Endothelial cell of umbilical vein (primary cell): ENCODE data around the gene MEGF10. TPM values are rescaled to one million over a fixed set of nuclear protein-coding genes. Genes with fewer than 3 reads are reported as not detected.

Experiments
- BruUV-seq: library from RNA; stranded (reverse); fragments of 400-500 nt; replicated peaks from 2 replicates; lab custom pipeline; 2021; lab: Mats Ljungman, UMichigan
- CTCF ChIA-PET: fragments of 300-600, 350-600 bp; sonication (Branson Sonifier 250); formaldehyde crosslinking; loops from one replicate; lab custom pipeline; 2021; ENCODE audit warnings: antibody characterized with exemption, inconsistent platforms; lab: Charles Lee
- POLR2A ChIA-PET: fragments of 300-600, 350-600 bp; sonication (Branson Sonifier 250); formaldehyde crosslinking; loops from one replicate; lab custom pipeline; 2021; ENCODE audit warnings: antibody characterized with exemption, inconsistent platforms; lab: Charles Lee
- DNase-seq: peaks from one replicate; pipeline ENCODE4 v3.0.0-alpha.2; 2011; ENCODE audit warnings: low read depth, low spot score
- FAIRE-seq: peaks from 2 replicates; lab custom pipeline; 2011; peaks lifted over from hg19 to GRCh38; lab: Jason Lieb, UNC
- H2AFZ ChIP-seq: 2 replicates; pipeline ENCODE4 v1.6.0; 2012; ENCODE audit warnings: low read depth, low read length, control low read depth, inconsistent platforms
- H3K27ac ChIP-seq: 2 replicates; pipeline ENCODE4 v1.5.1; 2011; ENCODE audit warnings: low read depth, mild to moderate bottlenecking, control low read depth, low read length, moderate library complexity; ENCODE audit not compliant: insufficient read depth
- H3K27me3 ChIP-seq, 2 experiments: 2 replicates each; pipeline versions ENCODE4 v1.6.0 to v1.6.1; 2011; ENCODE audit warnings: low read length in 2 of 2, mixed read lengths in 1 of 2; ENCODE audit not compliant: control insufficient read depth in 2 of 2, insufficient read depth in 2 of 2
- H3K36me3 ChIP-seq, 2 experiments: 2 replicates in 1 of 2; 3 replicates in 1 of 2; pipeline ENCODE4 v1.5.1; 2011; ENCODE audit warnings: low read length in 2 of 2, mild to moderate bottlenecking in 1 of 2, moderate library complexity in 1 of 2; ENCODE audit not compliant: control insufficient read depth in 2 of 2, insufficient read depth in 2 of 2; ENCODE audit errors: extremely low read depth in 1 of 2
- H3K4me1 ChIP-seq: 3 replicates; pipeline ENCODE4 v1.5.1; 2011; ENCODE audit warnings: mild to moderate bottlenecking, low read length; ENCODE audit not compliant: control insufficient read depth, insufficient read depth; ENCODE audit errors: extremely low read depth
- H3K4me2 ChIP-seq: 2 replicates; pipeline ENCODE4 v1.6.1; 2011; ENCODE audit warnings: low read length, control low read depth, mixed read lengths; ENCODE audit not compliant: insufficient read depth
- H3K4me3 ChIP-seq, 3 experiments: fragments of 200-600 bp in 1 of 3; sonication (generic), shearing (Covaris generic) in 1 of 3; replicated peaks in 1 of 3; 2 replicates each; pipeline ENCODE4 v1.5.1; 2011 to 2016; ENCODE audit warnings: control low read depth in 3 of 3, low read length in 3 of 3, mild to moderate bottlenecking in 2 of 3, inconsistent platforms in 1 of 3, low read depth in 1 of 3, moderate library complexity in 1 of 3; ENCODE audit not compliant: insufficient read depth in 1 of 3
- H3K79me2 ChIP-seq: 2 replicates; pipeline ENCODE4 v1.6.0; 2012; ENCODE audit warnings: low read length, inconsistent platforms; ENCODE audit not compliant: control insufficient read depth, insufficient read depth
- H3K9ac ChIP-seq: replicated peaks from 2 replicates; pipeline ENCODE3; 2011; ENCODE audit warnings: low read length, control low read depth; ENCODE audit not compliant: insufficient read depth; ENCODE audit errors: extremely low read depth
- H3K9me1 ChIP-seq: replicated peaks from 3 replicates; pipeline ENCODE4 v1.6.0; 2011; ENCODE audit warnings: mild to moderate bottlenecking, low read length; ENCODE audit not compliant: control insufficient read depth, insufficient read depth; ENCODE audit errors: extremely low read depth
- H3K9me3 ChIP-seq: replicated peaks from 2 replicates; pipeline ENCODE4 v1.5.1; 2012; ENCODE audit warnings: low read length, inconsistent platforms; ENCODE audit not compliant: control insufficient read depth, insufficient read depth
- H4K20me1 ChIP-seq: replicated peaks from 2 replicates; pipeline ENCODE3; 2011; ENCODE audit warnings: mild to moderate bottlenecking, low read length; ENCODE audit not compliant: control insufficient read depth, insufficient read depth; ENCODE audit errors: extremely low read depth
- CTCF ChIP-seq, 2 donors: IDR thresholded peaks; 1 replicate in 1 of 2; 2 replicates in 1 of 2; pipeline ENCODE4 v1.5.1; 2011; ENCODE audit warnings: low read length in 2 of 2, mild to moderate bottlenecking in 2 of 2, moderate library complexity in 2 of 2, control low read depth in 1 of 2, inconsistent platforms in 1 of 2, low read depth in 1 of 2; ENCODE audit not compliant: insufficient read depth in 1 of 2; ENCODE audit errors: extremely low read depth in 1 of 2
- EZH2 ChIP-seq: IDR thresholded peaks from 2 replicates; pipeline ENCODE4 v1.6.1; 2012; ENCODE audit warnings: borderline replicate concordance, low read depth, mild to moderate bottlenecking, moderate library complexity, low read length, inconsistent platforms; ENCODE audit not compliant: severe bottlenecking
- FOS ChIP-seq: IDR thresholded peaks from 2 replicates; pipeline ENCODE4 v1.6.1; 2011; ENCODE audit warnings: mild to moderate bottlenecking, low read length, moderate library complexity, borderline replicate concordance; ENCODE audit not compliant: insufficient read depth
- GATA2 ChIP-seq: IDR thresholded peaks from 2 replicates; pipeline ENCODE4 v1.7.0; 2011; ENCODE audit warnings: low read depth, mild to moderate bottlenecking, moderate library complexity, mixed read lengths, low read length; ENCODE audit not compliant: insufficient read length, insufficient read depth
- JUN ChIP-seq: IDR thresholded peaks from 2 replicates; pipeline ENCODE4 v1.6.1; 2011; ENCODE audit warnings: borderline replicate concordance, low read depth; ENCODE audit not compliant: insufficient read length, insufficient read depth
- MYC ChIP-seq: IDR thresholded peaks from one replicate; pipeline ENCODE4 v1.6.1; 2011; ENCODE audit warnings: mild to moderate bottlenecking, low read depth, low read length
- POLR2A ChIP-seq: IDR thresholded peaks from 2 replicates; pipeline ENCODE4 v1.6.1; 2012; ENCODE audit warnings: low read depth, mild to moderate bottlenecking, control low read depth, low read length
- POLR2AphosphoS5 ChIP-seq: IDR thresholded peaks from 2 replicates; pipeline ENCODE4 v1.6.1; 2012; ENCODE audit warnings: low read depth, mild to moderate bottlenecking, control low read depth, low read length, moderate library complexity; ENCODE audit not compliant: insufficient read depth
- dilution Hi-C: fragments of 300-500 bp; cut with MboI; formaldehyde crosslinking; loops from one replicate; pipeline ENCODE4 v1.15.0; 2019; ENCODE audit warnings: low sequenced_read_pairs; ENCODE audit not compliant: extremely low pct_ligation_motif_present
- intact Hi-C: fragments of 100-400 bp; cut with micrococcal nuclease; formaldehyde crosslinking; loops from one replicate; pipeline ENCODE4 v1.10.0; 2022
- polyA plus RNA-seq, 4 experiments: library from polyadenylated mRNA; depleted of rRNA in 3 of 4; stranded (reverse) in 3 of 4; unstranded in 1 of 4; fragments of >200 nt; gene quantifications; 2 replicates each; pipeline versions ENCODE4 v1.2.1 to v1.2.3, GENCODE V29; 2011 to 2012; ENCODE audit warnings: missing spikeins in 1 of 4
- total RNA-seq: library from RNA; stranded (reverse); gene quantifications from 2 replicates; pipeline ENCODE4 v1.2.3, GENCODE V29; 2021
- TF ChIP-seq, protein P1 (sequence below): IDR thresholded peaks from 2 replicates; pipeline ENCODE4 v1.6.1; 2011; ENCODE audit not compliant: insufficient read depth, insufficient read length

The MEGF10 gene
- total and polyA plus RNA-seq, 2 donors (not counting 3 experiments of a cell fraction or from before 2014, with no cell fraction given): 0.30 to 1.00 TPM

DNA sequence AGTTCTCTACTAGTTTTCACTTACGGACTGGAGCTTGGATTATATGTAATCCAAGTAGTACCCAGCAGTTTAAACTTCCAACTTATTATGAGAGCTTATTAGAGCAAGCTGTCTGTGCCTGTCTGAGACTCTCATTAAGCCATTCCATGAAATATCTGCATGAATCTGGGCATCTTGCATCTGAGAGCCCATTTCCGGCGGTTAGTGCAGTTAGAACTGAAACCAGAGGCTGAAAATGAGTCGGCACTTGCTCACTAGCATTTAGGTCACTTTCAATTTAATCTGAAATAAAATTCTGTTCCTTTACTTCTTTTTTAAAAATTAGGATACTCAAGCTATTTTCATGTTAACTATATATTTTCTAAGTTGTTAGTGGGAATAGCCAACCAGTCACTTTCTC, 102.2 kb downstream of the MEGF10 start:
- POLR2A ChIA-PET: no interaction called here
- Histone ChIP-seq H3K4me2 (no peak overlapping the region), H3K4me3 (no peak overlapping the region)

DNA sequence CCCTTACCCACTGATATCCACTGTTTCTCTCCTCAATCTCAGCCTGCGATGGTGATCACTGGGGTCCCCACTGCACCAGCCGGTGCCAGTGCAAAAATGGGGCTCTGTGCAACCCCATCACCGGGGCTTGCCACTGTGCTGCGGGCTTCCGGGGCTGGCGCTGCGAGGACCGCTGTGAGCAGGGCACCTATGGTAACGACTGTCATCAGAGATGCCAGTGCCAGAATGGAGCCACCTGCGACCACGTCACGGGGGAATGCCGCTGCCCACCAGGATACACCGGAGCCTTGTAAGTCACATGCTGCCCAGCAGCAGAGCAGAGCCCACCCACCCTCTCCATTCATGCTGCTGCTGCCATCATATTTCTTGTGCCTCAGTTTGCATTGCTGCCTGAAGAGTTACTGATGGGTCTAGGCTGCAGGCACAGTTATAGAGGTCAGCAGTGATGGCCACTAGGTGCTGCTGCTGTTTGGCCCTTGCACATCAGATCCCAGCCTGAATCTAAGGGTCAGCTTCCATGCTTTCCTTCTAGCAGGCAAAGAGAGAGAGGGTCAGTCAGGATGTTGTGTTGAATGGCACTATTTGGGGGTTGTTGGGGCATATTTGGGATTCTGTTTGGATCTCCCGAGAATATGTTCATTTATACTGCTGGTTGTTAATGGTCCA, 106.0 kb downstream of the MEGF10 start:
- H3K4me1 ChIP-seq: no peaks in the 10 kb centered on the region
- FAIRE-seq (no peak), DNase-seq (no peak)
- no peaks in the 10 kb centered on the region for H3K79me2 ChIP-seq
- CTCF ChIA-PET: no interaction called here
- no peaks in the 10 kb centered on the region for H3K9me1 ChIP-seq
- no peak overlapping the region for H3K4me3 ChIP-seq
- H2AFZ ChIP-seq: no peak overlapping the region
- TF ChIP-seq POLR2A (no peak), GATA2 (no peak), JUN (no peak), FOS (no peak), CTCF (IDR thresholded peaks at IDR 0.05; ENCODE audit: extremely low read depth in 1 of 2, insufficient read depth in 1 of 2, low read depth in 1 of 2, low read length in 2 of 2) (no peak), POLR2AphosphoS5 (no peak), EZH2 (no peak), MYC (no peak)
- TF ChIP-seq, protein P1, sequence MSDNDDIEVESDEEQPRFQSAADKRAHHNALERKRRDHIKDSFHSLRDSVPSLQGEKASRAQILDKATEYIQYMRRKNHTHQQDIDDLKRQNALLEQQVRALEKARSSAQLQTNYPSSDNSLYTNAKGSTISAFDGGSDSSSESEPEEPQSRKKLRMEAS: no peak
- peaks cover 2 to 26% of the 10 kb centered on the region in 2 experiments for H3K27me3 ChIP-seq
- intact Hi-C loops (no loop called here), dilution Hi-C loops (no loop called here)
- H4K20me1 ChIP-seq: no peaks in the 10 kb centered on the region
- BruUV-seq: no TSS peak
- no peak overlapping the region for H3K4me2 ChIP-seq
- no peaks in the 10 kb centered on the region for H3K9me3 ChIP-seq
- no peaks in the 10 kb centered on the region for H3K36me3 ChIP-seq
- H3K9ac ChIP-seq: no peak overlapping the region
- H3K27ac ChIP-seq: no peak overlapping the region
- POLR2A ChIA-PET: no interaction called here

More for the DNA sequence above, 102.2 kb downstream of the MEGF10 start:
- FAIRE-seq (no peak), DNase-seq (no peak)
- intact Hi-C loops (no loop called here), dilution Hi-C loops (no loop called here)
- H3K9ac ChIP-seq: no peak overlapping the region
- no TSS peak for BruUV-seq
- H3K27me3 ChIP-seq: peaks cover 2 to 21% of the 10 kb centered on the region in 2 experiments
- CTCF ChIA-PET: interaction anchor here (0.6 kb wide), 1 partner anchor 523 kb away, joined by 5 read pairs; no protein-coding TSS in a partner anchor
- H4K20me1 ChIP-seq: no peaks in the 10 kb centered on the region
- H3K36me3 ChIP-seq: no peaks in the 10 kb centered on the region
- TF ChIP-seq POLR2A (no peak), JUN (no peak), FOS (no peak)
- H2AFZ ChIP-seq: no peak overlapping the region
- no peak overlapping the region for H3K27ac ChIP-seq
- no peaks in the 10 kb centered on the region for H3K9me3 ChIP-seq
- no peaks in the 10 kb centered on the region for H3K79me2 ChIP-seq
- no peaks in the 10 kb centered on the region for H3K9me1 ChIP-seq
- H3K4me1 ChIP-seq: no peaks in the 10 kb centered on the region
